HAP-1 (cell line): ENCODE results near the gene KLHL18.

ENCODE experiments used
- DNase-seq, 2 experiments: peaks; one replicate each; pipeline ENCODE4 v3.0.0-alpha.2; 2016 to 2020; ENCODE audit warnings: low spot score in 2 of 2
- H3K27me3 ChIP-seq: fragments of 250-450 bp; sonication (Bioruptor Pico); 2 replicates; pipeline ENCODE4 v1.5.1; 2020; ENCODE audit warnings: low read depth, mild to moderate bottlenecking, moderate library complexity
- H3K36me3 ChIP-seq: fragments of 250-450 bp; sonication (Bioruptor Pico); replicated peaks from 2 replicates; pipeline ENCODE4 v1.5.1; 2020; ENCODE audit warnings: mild to moderate bottlenecking
- H3K4me1 ChIP-seq: fragments of 250-450 bp; sonication (Bioruptor Pico); 2 replicates; pipeline ENCODE4 v1.5.1; 2020; ENCODE audit warnings: mild to moderate bottlenecking
- H3K4me3 ChIP-seq: fragments of 250-450 bp; sonication (Bioruptor Pico); 2 replicates; pipeline ENCODE4 v1.5.1; 2020; ENCODE audit warnings: mild to moderate bottlenecking, moderate library complexity
- H3K9me3 ChIP-seq: fragments of 250-450 bp; sonication (Bioruptor Pico); 2 replicates; pipeline ENCODE4 v1.5.1; 2020; ENCODE audit warnings: mild to moderate bottlenecking, moderate library complexity
- in situ Hi-C: fragments of 300-500 bp; cut with MboI; formaldehyde crosslinking; loops from 3 replicates; pipeline ENCODE4 v1.14.3; 2020; ENCODE audit warnings: low sequenced_read_pairs, inconsistent platforms, mixed read lengths

The KLHL18 gene

GRCh38 chr3:47385007-47385406 is 102.3 kb downstream of the KLHL18 start:
- in situ Hi-C loops, result no loop called here
- H3K36me3 ChIP-seq, result peaks cover 10% of the 10 kb centered on the region
- no peaks in the 10 kb centered on the region for H3K9me3 ChIP-seq
- H3K27me3 ChIP-seq, result no peaks in the 10 kb centered on the region
- no peak overlapping the region for H3K4me3 ChIP-seq
- DNase-seq, result no peak
- peaks cover 6% of the 10 kb centered on the region for H3K4me1 ChIP-seq

GRCh38 chr3:47385796-47386195 is 103.1 kb downstream of the KLHL18 start:
- in situ Hi-C loops, result no loop called here
- DNase-seq, result no peak
- H3K36me3 ChIP-seq, result peaks cover 10% of the 10 kb centered on the region
- H3K9me3 ChIP-seq, result no peaks in the 10 kb centered on the region
- peaks cover 5% of the 10 kb centered on the region; the same call in 1 of the 2 replicates for H3K4me1 ChIP-seq
- H3K4me3 ChIP-seq, result no peak overlapping the region
- no peaks in the 10 kb centered on the region for H3K27me3 ChIP-seq

- Histone ChIP-seq H3K27me3 (no peaks in the 10 kb centered on the region), H3K4me1 (no peaks in the 10 kb centered on the region), H3K9me3 (no peaks in the 10 kb centered on the region), H3K4me3 (no peak overlapping the region), H3K36me3 (peaks cover 8% of the 10 kb centered on the region)
- DNase-seq, result no peak
- in situ Hi-C loops, result no loop called here
These were observed 110.2 kb downstream of the KLHL18 start for GRCh38 chr3:47392933-47393332.

- no peak overlapping the region for H3K4me3 ChIP-seq
- in situ Hi-C loops, result no loop called here
- H3K36me3 ChIP-seq, result peaks cover 8% of the 10 kb centered on the region
These were observed 111.6 kb downstream of the KLHL18 start for GRCh38 chr3:47394140-47394870.

GRCh38 chr3:47394881-47395280 is 112.1 kb downstream of the KLHL18 start:
- Histone ChIP-seq H3K4me3 (no peak overlapping the region), H3K27me3 (no peaks in the 10 kb centered on the region), H3K9me3 (no peaks in the 10 kb centered on the region), H3K36me3 (peaks cover 8% of the 10 kb centered on the region), H3K4me1 (no peaks in the 10 kb centered on the region)
- in situ Hi-C loops, result no loop called here
- DNase-seq, result no peak

More at GRCh38 chr3:47394140-47394870, 111.6 kb downstream of the KLHL18 start:
- no peaks in the 10 kb centered on the region for H3K4me1 ChIP-seq
- no peaks in the 10 kb centered on the region for H3K9me3 ChIP-seq
- DNase-seq, result no peak
- no peaks in the 10 kb centered on the region for H3K27me3 ChIP-seq
